Urinary bladder (tissue), 4 donors: ENCODE results near the gene TAPBPL. TPM values are rescaled to one million over a fixed set of nuclear protein-coding genes. Genes with fewer than 3 reads are reported as not detected.

Experiments used
- DNase-seq: peaks from one replicate; pipeline ENCODE4 v3.0.0-alpha.2; 2015; ENCODE audit errors: extremely low spot score
- H3K27ac ChIP-seq: one replicate; pipeline ENCODE4 v1.5.1; 2013; ENCODE audit warnings: low read depth, mild to moderate bottlenecking, moderate library complexity
- H3K36me3 ChIP-seq: one replicate; pipeline ENCODE4 v1.6.1; 2013; ENCODE audit warnings: mild to moderate bottlenecking, moderate library complexity; ENCODE audit not compliant: insufficient read depth
- H3K4me1 ChIP-seq: one replicate; pipeline ENCODE4 v1.6.1; 2013; ENCODE audit warnings: mild to moderate bottlenecking, moderate library complexity; ENCODE audit not compliant: insufficient read depth
- H3K4me3 ChIP-seq: one replicate; pipeline ENCODE4 v1.5.1; 2013; ENCODE audit warnings: low read depth, low read length
- whole genome bisulfite sequencing: extraction: QIAGEN DNeasy Blood & Tissue Kit; methylation state at CpG from one replicate; pipeline ENCODE4 v1.1.7; 2013; 5-methylcytosine and 5-hydroxymethylcytosine counted together
- polyA plus RNA-seq: library from polyadenylated mRNA; stranded (reverse); fragments of 200-250 nt; gene quantifications from one replicate; pipeline ENCODE4 v1.2.3, GENCODE V29; 2013
- total RNA-seq: library from RNA; depleted of rRNA; stranded (reverse); fragments of >200 nt; gene quantifications from one replicate; pipeline ENCODE4 v1.2.3, GENCODE V29; 2014
- donor health status: healthy with polysubstance abuse.
- donor health status: healthy.

The TAPBPL gene
- total and polyA plus RNA-seq, 2 donors, result 11.1 to 21.8 TPM

- Histone ChIP-seq H3K36me3 (no peaks in the 10 kb centered on the region), H3K27ac (no peak within 1 kb of the TSS), H3K4me1 (no peaks in the 10 kb centered on the region), H3K4me3 (no peak within 1 kb of the TSS)
- DNase-seq, result no peak
- 86% methylated on average over 16 of the region's 16 CpGs for WGBS
Observed at GRCh38 chr12:6444704-6445688, 6.8 kb upstream of the TAPBPL start, which contains the start of gene CD27. Gene CD27, plus strand, starts transcription at chr12:6444955. Its CDS starts 141 bp downstream, at chr12:6445096.

DNA sequence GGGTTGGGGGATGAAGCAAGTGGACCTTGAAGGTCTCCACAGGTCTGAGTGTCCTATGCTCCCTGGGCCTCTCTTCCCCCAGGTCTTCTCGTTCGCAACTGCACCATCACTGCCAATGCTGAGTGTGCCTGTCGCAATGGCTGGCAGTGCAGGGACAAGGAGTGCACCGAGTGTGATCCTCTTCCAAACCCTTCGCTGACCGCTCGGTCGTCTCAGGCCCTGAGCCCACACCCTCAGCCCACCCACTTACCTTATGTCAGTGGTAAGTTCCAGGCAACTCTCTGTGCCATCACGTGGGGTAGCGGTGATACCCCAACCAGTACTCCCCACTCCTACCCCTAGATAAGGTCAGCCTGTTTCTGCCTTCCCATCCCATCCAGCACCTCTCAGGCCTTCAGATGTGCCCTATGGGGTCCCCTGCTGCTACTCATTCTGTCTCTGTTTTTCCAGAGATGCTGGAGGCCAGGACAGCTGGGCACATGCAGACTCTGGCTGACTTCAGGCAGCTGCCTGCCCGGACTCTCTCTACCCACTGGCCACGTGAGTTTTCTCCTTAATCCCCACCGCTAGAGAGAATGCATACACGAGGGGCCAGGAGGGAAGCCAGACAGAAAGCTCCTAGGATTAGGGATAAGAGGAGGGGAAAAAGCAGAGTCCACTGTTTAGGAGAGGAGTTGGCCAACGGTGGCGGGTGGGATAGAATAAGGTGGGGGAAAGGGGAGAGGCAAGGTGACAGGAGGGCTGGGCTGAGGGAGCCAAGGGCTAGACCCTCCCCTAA lies 1.6 kb upstream of the TAPBPL start:
- DNase-seq, result no peak
- 55% methylated on average over 16 of the region's 16 CpGs for WGBS
- peak overlapping the region; percentile 68 for H3K4me3 ChIP-seq
- no peaks in the 10 kb centered on the region for H3K4me1 ChIP-seq
- no peaks in the 10 kb centered on the region for H3K36me3 ChIP-seq
- peak overlapping the region; percentile 81 for H3K27ac ChIP-seq

- Histone ChIP-seq H3K4me3 (peak overlapping the region; percentile 68), H3K27ac (peak overlapping the region; percentile 81), H3K36me3 (no peaks in the 10 kb centered on the region), H3K4me1 (no peaks in the 10 kb centered on the region)
- DNase-seq, result no peak
- WGBS, result 5% methylated on average over 11 of the region's 11 CpGs
Observed at GRCh38 chr12:6450869-6451347, 934 bp upstream of the TAPBPL start.

DNA sequence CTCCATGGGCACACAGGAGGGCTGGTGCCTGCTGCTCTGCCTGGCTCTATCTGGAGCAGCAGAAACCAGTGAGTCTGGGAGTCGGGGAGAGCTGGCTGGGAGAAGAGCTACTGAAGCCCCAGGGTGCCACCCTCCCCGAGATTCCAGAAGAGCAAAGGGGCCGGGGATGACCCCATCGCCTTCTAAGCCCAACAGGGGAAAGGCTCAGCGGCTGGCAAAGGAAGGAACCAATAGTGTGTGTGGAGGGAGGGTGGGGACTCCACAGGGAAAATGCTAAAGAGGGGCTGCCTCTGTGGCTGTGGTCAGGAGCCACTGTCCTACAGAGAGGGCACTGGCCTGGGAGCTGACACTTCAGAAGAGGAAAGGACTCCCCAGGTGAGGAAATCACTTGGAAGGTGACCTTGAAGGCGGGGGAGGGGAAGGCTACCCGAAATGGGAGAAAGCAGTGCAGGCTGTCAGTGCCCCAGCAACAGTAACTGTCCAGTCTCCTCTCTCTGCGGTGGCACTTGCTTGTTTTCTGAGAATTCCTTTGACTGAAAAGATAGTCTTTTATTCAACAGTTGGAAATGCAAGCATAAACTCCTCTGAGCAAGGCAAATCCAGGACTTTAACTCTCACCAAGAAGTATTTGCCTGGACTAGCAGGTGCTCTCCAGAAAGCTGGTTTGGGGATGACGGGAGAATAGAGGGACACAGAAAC lies 552 bp downstream of the TAPBPL start:
- 12% methylated on average over 9 of the region's 9 CpGs for WGBS
- peak overlapping the region; percentile 68 for H3K4me3 ChIP-seq
- no peaks in the 10 kb centered on the region for H3K36me3 ChIP-seq
- peak overlapping the region; percentile 94 for H3K27ac ChIP-seq
- DNase-seq, result no peak
- H3K4me1 ChIP-seq, result no peaks in the 10 kb centered on the region

- DNase-seq, result no peak
Observed at GRCh38 chr12:6452944-6453630, 1.2 kb downstream of the TAPBPL start.

DNA sequence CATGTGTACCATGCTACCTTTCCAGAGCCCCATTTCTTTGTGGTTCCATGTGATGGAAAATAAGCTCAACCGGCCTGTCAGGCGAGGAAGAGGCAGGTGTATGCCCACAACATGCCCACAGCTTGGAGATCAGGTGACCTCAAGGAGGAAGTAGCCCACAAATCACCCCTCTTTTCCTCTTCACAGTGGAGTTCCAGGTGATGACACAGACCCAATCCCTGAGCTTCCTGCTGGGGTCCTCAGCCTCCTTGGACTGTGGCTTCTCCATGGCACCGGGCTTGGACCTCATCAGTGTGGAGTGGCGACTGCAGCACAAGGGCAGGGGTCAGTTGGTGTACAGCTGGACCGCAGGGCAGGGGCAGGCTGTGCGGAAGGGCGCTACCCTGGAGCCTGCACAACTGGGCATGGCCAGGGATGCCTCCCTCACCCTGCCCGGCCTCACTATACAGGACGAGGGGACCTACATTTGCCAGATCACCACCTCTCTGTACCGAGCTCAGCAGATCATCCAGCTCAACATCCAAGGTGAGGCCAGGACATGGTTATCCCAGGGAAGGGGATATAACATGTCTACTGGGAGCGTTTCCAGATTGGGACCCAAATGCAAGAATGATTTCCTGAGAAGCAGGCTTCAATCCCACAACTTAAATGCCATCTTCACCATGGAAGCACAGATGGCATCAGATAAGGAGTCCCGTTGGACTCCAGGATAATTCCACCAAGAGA lies 5.5 kb downstream of the TAPBPL start:
- H3K4me3 ChIP-seq, result no peak overlapping the region
- no peak overlapping the region for H3K27ac ChIP-seq
- H3K36me3 ChIP-seq, result no peaks in the 10 kb centered on the region
- no peak for DNase-seq
- no peaks in the 10 kb centered on the region for H3K4me1 ChIP-seq
- WGBS, result 89% methylated on average over 12 of the region's 12 CpGs

More at GRCh38 chr12:6452944-6453630, 1.2 kb downstream of the TAPBPL start:
- Histone ChIP-seq H3K27ac (peak overlapping the region; percentile 94), H3K4me1 (no peaks in the 10 kb centered on the region), H3K36me3 (no peaks in the 10 kb centered on the region), H3K4me3 (peak overlapping the region; percentile 68)
- WGBS, result 65% methylated on average over 17 of the region's 17 CpGs

DNA sequence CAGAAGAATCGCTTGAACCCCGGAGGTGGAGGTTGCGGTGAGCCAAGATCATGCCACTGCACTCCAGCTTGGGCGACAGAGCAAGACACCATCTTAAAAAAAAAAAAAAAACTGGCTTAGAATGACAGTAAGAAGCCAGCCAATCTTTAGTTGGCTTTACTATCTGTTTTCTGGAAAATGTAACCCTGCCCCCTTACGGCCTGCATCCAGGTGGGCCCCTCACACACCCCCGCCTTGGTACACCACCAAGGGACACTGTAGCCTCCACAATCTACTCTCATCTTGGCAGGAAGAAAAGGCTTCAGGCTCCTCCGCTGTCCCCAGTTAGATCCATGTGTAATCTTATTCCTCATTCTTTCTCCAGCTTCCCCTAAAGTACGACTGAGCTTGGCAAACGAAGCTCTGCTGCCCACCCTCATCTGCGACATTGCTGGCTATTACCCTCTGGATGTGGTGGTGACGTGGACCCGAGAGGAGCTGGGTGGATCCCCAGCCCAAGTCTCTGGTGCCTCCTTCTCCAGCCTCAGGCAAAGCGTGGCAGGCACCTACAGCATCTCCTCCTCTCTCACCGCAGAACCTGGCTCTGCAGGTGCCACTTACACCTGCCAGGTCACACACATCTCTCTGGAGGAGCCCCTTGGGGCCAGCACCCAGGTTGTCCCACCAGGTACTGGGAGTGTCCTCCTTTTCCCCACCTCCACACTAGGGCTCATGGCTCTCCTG lies 6.6 kb downstream of the TAPBPL start:
- Histone ChIP-seq H3K4me1 (no peaks in the 10 kb centered on the region), H3K36me3 (no peaks in the 10 kb centered on the region), H3K27ac (no peak overlapping the region), H3K4me3 (no peak overlapping the region)
- no peak for DNase-seq
- WGBS, result 90% methylated on average over 14 of the region's 14 CpGs

- Histone ChIP-seq H3K36me3 (no peaks in the 10 kb centered on the region), H3K4me3 (no peak overlapping the region), H3K4me1 (no peaks in the 10 kb centered on the region), H3K27ac (no peak overlapping the region)
- DNase-seq, result no peak
- 96% methylated on average over 2 of the region's 2 CpGs for WGBS
Observed at GRCh38 chr12:6459004-6459337, 7.1 kb downstream of the TAPBPL start.

DNA sequence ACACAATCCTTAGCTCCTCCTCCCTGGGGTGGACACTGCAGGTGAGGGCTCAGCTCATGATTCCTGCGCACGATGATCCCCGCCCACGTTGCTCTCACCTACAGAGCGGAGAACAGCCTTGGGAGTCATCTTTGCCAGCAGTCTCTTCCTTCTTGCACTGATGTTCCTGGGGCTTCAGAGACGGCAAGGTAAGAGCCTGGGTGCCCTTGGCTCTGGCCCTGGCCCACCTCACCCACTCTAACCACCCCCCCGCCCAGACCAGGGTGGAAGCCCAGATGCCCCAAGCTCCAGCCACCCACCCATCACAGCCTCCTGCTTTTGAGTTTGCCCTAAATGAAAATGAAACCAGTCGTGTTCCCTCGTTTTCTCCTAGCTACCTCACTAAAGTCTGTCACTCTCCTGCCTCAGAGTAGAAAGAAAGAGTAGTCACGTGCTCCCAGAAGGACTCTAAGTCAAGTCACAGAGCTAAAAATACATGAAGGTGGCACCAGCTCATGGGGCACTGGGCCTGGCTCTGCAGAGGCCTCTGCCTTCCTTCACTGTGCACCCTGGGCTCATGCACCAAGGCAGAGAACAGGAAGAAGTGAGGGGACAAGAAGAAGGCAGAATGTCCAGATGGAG lies 9.0 kb downstream of the TAPBPL start:
- 83% methylated on average over 10 of the region's 10 CpGs for WGBS
- H3K27ac ChIP-seq, result no peak overlapping the region
- H3K4me1 ChIP-seq, result no peaks in the 10 kb centered on the region
- H3K36me3 ChIP-seq, result no peaks in the 10 kb centered on the region
- no peak overlapping the region for H3K4me3 ChIP-seq
- DNase-seq, result no peak

DNA sequence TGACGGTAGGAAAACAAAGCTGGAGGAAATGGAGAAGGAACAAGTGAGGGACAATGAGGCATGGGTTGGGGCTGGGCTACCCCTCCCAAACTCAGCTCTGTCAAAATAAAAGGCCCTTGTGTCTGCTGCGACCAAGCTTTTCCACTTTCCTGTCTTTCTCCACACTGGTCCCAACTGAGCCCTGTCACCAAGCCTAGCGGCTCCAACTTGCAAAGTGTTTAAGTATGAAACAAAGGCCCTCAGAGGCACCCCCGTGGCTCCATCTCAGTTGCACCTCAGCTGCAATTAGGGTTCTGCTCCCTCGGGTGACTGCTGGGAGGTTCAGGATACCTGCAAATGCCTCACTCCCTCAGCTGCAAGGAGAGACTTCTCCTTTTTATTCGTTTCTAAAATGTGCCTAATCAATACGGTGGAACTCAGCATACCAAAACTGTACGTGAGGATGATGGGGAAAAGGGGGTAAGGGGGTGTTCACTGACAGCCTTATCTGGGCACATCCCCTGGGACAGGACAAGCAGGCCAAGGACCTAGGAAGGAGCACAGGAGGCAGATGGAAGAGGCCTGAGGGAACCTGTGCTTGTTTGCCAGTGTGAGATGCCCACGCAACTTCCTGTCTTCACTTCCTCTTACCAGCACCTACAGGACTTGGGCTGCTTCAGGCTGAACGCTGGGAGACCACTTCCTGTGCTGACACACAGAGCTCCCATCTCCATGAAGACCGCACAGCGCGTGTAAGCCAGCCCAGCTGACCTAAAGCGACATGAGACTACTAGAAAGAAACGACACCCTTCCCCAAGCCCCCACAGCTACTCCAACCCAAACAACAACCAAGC lies 9.8 kb downstream of the TAPBPL start:
- Histone ChIP-seq H3K36me3 (no peaks in the 10 kb centered on the region), H3K27ac (no peak overlapping the region), H3K4me3 (no peak overlapping the region), H3K4me1 (no peaks in the 10 kb centered on the region)
- 71% methylated on average over 15 of the region's 15 CpGs for WGBS
- no peak for DNase-seq
